CD4-positive, alpha-beta memory T cell (primary cell): ENCODE data around the gene MAP3K9. TPM values are rescaled to one million over a fixed set of nuclear protein-coding genes. Genes with fewer than 3 reads are reported as not detected.
"Not testable (repeated sequence)": the region's sequence is repeated elsewhere in the genome, so short reads cannot be mapped to it uniquely, and the experiment has no call there.

Experiments used
- CTCF ChIA-PET: fragments of 350-600 bp; sonication (Branson Sonifier 250); formaldehyde crosslinking; loops from one replicate; lab custom pipeline; 2021; ENCODE audit warnings: inconsistent platforms; ENCODE audit not compliant: partially characterized antibody; lab: Charles Lee
- POLR2A ChIA-PET: fragments of 350-600 bp; sonication (Branson Sonifier 250); formaldehyde crosslinking; loops from one replicate; lab custom pipeline; 2021; ENCODE audit not compliant: partially characterized antibody; lab: Charles Lee
- DNase-seq, 5 donors: peaks; one replicate each; pipeline versions ENCODE4 v3.0.0 to v3.0.0-alpha.2; 2020 to 2022; ENCODE audit warnings: mixed read lengths in 1 of 5
- H3K27ac ChIP-seq: one replicate; pipeline ENCODE4 v1.7.0; 2013; ENCODE audit warnings: low read depth, low read length
- H3K27me3 ChIP-seq: 2 replicates; pipeline ENCODE4 v1.7.0; 2013; ENCODE audit warnings: mild to moderate bottlenecking, low read length, moderate library complexity; ENCODE audit not compliant: insufficient read depth
- H3K36me3 ChIP-seq: 2 replicates; pipeline ENCODE4 v1.7.0; 2013; ENCODE audit warnings: mild to moderate bottlenecking, low read length, moderate library complexity; ENCODE audit not compliant: insufficient read depth
- H3K4me1 ChIP-seq: 2 replicates; pipeline ENCODE4 v1.7.0; 2013; ENCODE audit warnings: mild to moderate bottlenecking, low read length, moderate library complexity; ENCODE audit not compliant: insufficient read depth
- H3K4me3 ChIP-seq, 2 donors: one replicate each; pipeline ENCODE4 v1.7.0; 2013; ENCODE audit warnings: low read length in 2 of 2, mild to moderate bottlenecking in 1 of 2
- H3K9me3 ChIP-seq, 2 donors: one replicate each; pipeline ENCODE4 v1.7.0; 2013; ENCODE audit warnings: low read length in 2 of 2, control low read depth in 1 of 2; ENCODE audit not compliant: control insufficient read depth in 1 of 2
- H3K27ac Mint-ChIP-seq, 7 donors: one replicate each; pipeline ENCODE4 v1.8.0; 2020 to 2021; ENCODE audit warnings: mixed read lengths in 7 of 7, mild to moderate bottlenecking in 6 of 7, inconsistent platforms in 3 of 7, moderate library complexity in 3 of 7
- H3K27me3 Mint-ChIP-seq, 2 donors: one replicate each; pipeline ENCODE4 v1.8.0; 2020 to 2021; ENCODE audit warnings: mixed read lengths in 2 of 2
- H3K36me3 Mint-ChIP-seq, 2 donors: one replicate each; pipeline ENCODE4 v1.8.0; 2020 to 2021; ENCODE audit warnings: mixed read lengths in 2 of 2, inconsistent platforms in 1 of 2, mild to moderate bottlenecking in 1 of 2
- H3K4me1 Mint-ChIP-seq, 4 donors: one replicate each; pipeline ENCODE4 v1.8.0; 2020 to 2021; ENCODE audit warnings: mixed read lengths in 4 of 4, mild to moderate bottlenecking in 1 of 4
- H3K4me3 Mint-ChIP-seq, 8 donors: one replicate each; pipeline ENCODE4 v1.8.0; 2020 to 2021; ENCODE audit warnings: mixed read lengths in 8 of 8, mild to moderate bottlenecking in 7 of 8, moderate library complexity in 6 of 8, inconsistent platforms in 3 of 8
- H3K9me3 Mint-ChIP-seq, 8 donors: one replicate each; pipeline ENCODE4 v1.8.0; 2020 to 2021; ENCODE audit warnings: mixed read lengths in 8 of 8, mild to moderate bottlenecking in 5 of 8, inconsistent platforms in 3 of 8, moderate library complexity in 1 of 8
- intact Hi-C: fragments of 100-400 bp; cut with micrococcal nuclease; formaldehyde crosslinking; loops from one replicate; pipeline ENCODE4 v1.15.1; 2023
- polyA plus RNA-seq, 2 donors: library from polyadenylated mRNA; unstranded; fragments of 300-500 nt; fragmentation: Illumina TruSeq; gene quantifications; one replicate each; pipeline ENCODE4 v1.2.3, GENCODE V29; 2021
- total RNA-seq, 2 experiments: library from RNA; stranded (reverse); gene quantifications; one replicate each; pipeline ENCODE4 v1.2.3, GENCODE V29; 2021

Gene MAP3K9
- total RNA-seq (1 to 10 TPM; 5.8 to 6.4 TPM), polyA plus RNA-seq (1 to 10 TPM in 1 of 2 donors, under 1 TPM in 1; 0.47 to 1.3 TPM)

- no peaks in the 10 kb centered on the region for H3K9me3 ChIP-seq
- Mint-ChIP-seq H3K4me3 (peak within 1 kb of the TSS; percentile 82 to 94 (median 89)), H3K4me1 (peaks cover 8 to 22% (median 12%) of the 10 kb centered on the region in 4 donors), H3K36me3 (peaks cover 0 to 5% of the 10 kb centered on the region in 2 donors), H3K27ac (peak within 1 kb of the TSS; percentile 77 to 91 (median 83)), H3K27me3 (no peaks in the 10 kb centered on the region), H3K9me3 (no peaks in the 10 kb centered on the region)
- H3K4me3 ChIP-seq = peak within 1 kb of the TSS; percentile 57 to 75
- intact Hi-C loops = loop anchor here (1.0 to 10.0 kb wide), 4 partner anchors 8 to 515 kb away; partner anchors contain the start of genes MED6, SIPA1L1 and TTC9
- no peaks in the 10 kb centered on the region for H3K27me3 ChIP-seq
- DNase-seq = peak; percentile 79 to 91 (median 82)
- peak within 1 kb of the TSS; percentile 60 for H3K27ac ChIP-seq
- ChIA-PET CTCF (interaction anchor here (0.6 to 2.7 kb wide), 12 partner anchors 9 to 190 kb away, joined by 3 to 20 read pairs (median 3); partner anchors contain the start of genes PCNX1 and TTC9), POLR2A (interaction anchor here (0.7 to 3.1 kb wide), 26 partner anchors 9 to 1043 kb away, joined by 3 to 23 read pairs (median 4); partner anchors contain the start of genes COX16, PCNX1, SRSF5 and TTC9)
- peaks cover 17% of the 10 kb centered on the region for H3K4me1 ChIP-seq
- no peaks in the 10 kb centered on the region for H3K36me3 ChIP-seq
These were observed at the start of gene MAP3K9 for GRCh38 chr14:70809225-70810219. Gene MAP3K9, minus strand, starts transcription at chr14:70809513. Its CDS starts 342 bp downstream, at chr14:70809171.

GRCh38 chr14:70858641-70859040, 49.3 kb upstream of the MAP3K9 start:
- no peaks in the 10 kb centered on the region for H3K9me3 Mint-ChIP-seq
- CTCF ChIA-PET = no interaction called here
- POLR2A ChIA-PET = no interaction called here

GRCh38 chr14:70857496-70857890, 48.2 kb upstream of the MAP3K9 start:
- Histone ChIP-seq H3K27me3 (no peaks in the 10 kb centered on the region), H3K4me1 (no peaks in the 10 kb centered on the region), H3K36me3 (no peaks in the 10 kb centered on the region), H3K9me3 (no peaks in the 10 kb centered on the region), H3K27ac (no peak overlapping the region), H3K4me3 (no peak overlapping the region)
- no peaks in the 10 kb centered on the region for H3K36me3 Mint-ChIP-seq
- H3K4me1 Mint-ChIP-seq = peaks cover 4 to 6% (median 5%) of the 10 kb centered on the region in 4 donors
- POLR2A ChIA-PET = no interaction called here
- H3K27me3 Mint-ChIP-seq = no peaks in the 10 kb centered on the region
- H3K4me3 Mint-ChIP-seq = no peak overlapping the region
- CTCF ChIA-PET = interaction anchor here (0.9 kb wide), 1 partner anchor 47 kb away, joined by 3 read pairs; no protein-coding TSS in a partner anchor
- DNase-seq = no peak
- intact Hi-C loops = no loop called here
- no peaks in the 10 kb centered on the region for H3K9me3 Mint-ChIP-seq
- no peak overlapping the region for H3K27ac Mint-ChIP-seq

More at GRCh38 chr14:70858641-70859040, 49.3 kb upstream of the MAP3K9 start:
- Histone ChIP-seq H3K4me1 (no peaks in the 10 kb centered on the region), H3K27me3 (no peaks in the 10 kb centered on the region), H3K4me3 (no peak overlapping the region), H3K27ac (no peak overlapping the region), H3K36me3 (no peaks in the 10 kb centered on the region), H3K9me3 (no peaks in the 10 kb centered on the region)
- Mint-ChIP-seq H3K36me3 (no peaks in the 10 kb centered on the region), H3K4me3 (no peak overlapping the region), H3K4me1 (peaks cover 4 to 6% (median 5%) of the 10 kb centered on the region in 4 donors), H3K27me3 (no peaks in the 10 kb centered on the region), H3K27ac (no peak overlapping the region)
- DNase-seq = no peak
- intact Hi-C loops = no loop called here

- Histone ChIP-seq H3K27ac (no peak overlapping the region), H3K4me1 (no peaks in the 10 kb centered on the region), H3K4me3 (no peak overlapping the region), H3K36me3 (no peaks in the 10 kb centered on the region), H3K9me3 (no peaks in the 10 kb centered on the region), H3K27me3 (no peaks in the 10 kb centered on the region)
- H3K4me3 Mint-ChIP-seq = no peak overlapping the region
- peaks cover 0 to under 1% of the 10 kb centered on the region in 2 donors for H3K27me3 Mint-ChIP-seq
- CTCF ChIA-PET = interaction anchor here (0.9 kb wide), 1 partner anchor 48 kb away, joined by 3 read pairs; no protein-coding TSS in a partner anchor
- no peak overlapping the region for H3K27ac Mint-ChIP-seq
- no peaks in the 10 kb centered on the region for H3K36me3 Mint-ChIP-seq
- H3K4me1 Mint-ChIP-seq = peaks cover 4 to 6% (median 5%) of the 10 kb centered on the region in 4 donors
- POLR2A ChIA-PET = no interaction called here
- intact Hi-C loops = no loop called here
- H3K9me3 Mint-ChIP-seq = no peaks in the 10 kb centered on the region
- no peak for DNase-seq
These were observed 47.7 kb upstream of the MAP3K9 start for GRCh38 chr14:70856851-70857495.

GRCh38 chr14:70855486-70855885, 46.2 kb upstream of the MAP3K9 start:
- Histone ChIP-seq H3K27me3 (no peaks in the 10 kb centered on the region), H3K4me1 (no peaks in the 10 kb centered on the region), H3K27ac (no peak overlapping the region), H3K4me3 (no peak overlapping the region), H3K9me3 (no peaks in the 10 kb centered on the region), H3K36me3 (no peaks in the 10 kb centered on the region)
- POLR2A ChIA-PET = no interaction called here
- intact Hi-C loops = no loop called here
- no peak for DNase-seq
- Mint-ChIP-seq H3K27ac (no peak overlapping the region), H3K36me3 (no peaks in the 10 kb centered on the region), H3K9me3 (no peaks in the 10 kb centered on the region), H3K4me3 (no peak overlapping the region), H3K4me1 (peaks cover 4 to 6% (median 5%) of the 10 kb centered on the region in 4 donors), H3K27me3 (peaks cover 0 to 4% of the 10 kb centered on the region in 2 donors)
- CTCF ChIA-PET = no interaction called here

- H3K27ac Mint-ChIP-seq, H3K27ac ChIP-seq, DNase-seq, H3K36me3 Mint-ChIP-seq, H3K36me3 ChIP-seq, H3K4me3 ChIP-seq, H3K4me1 ChIP-seq, CTCF ChIA-PET, H3K9me3 Mint-ChIP-seq, POLR2A ChIA-PET, H3K27me3 ChIP-seq, H3K9me3 ChIP-seq, H3K4me3 Mint-ChIP-seq, H3K27me3 Mint-ChIP-seq, intact Hi-C loops: not testable (repeated sequence)
- H3K4me1 Mint-ChIP-seq = peaks cover 4 to 10% (median 6%) of the 10 kb centered on the region in 4 donors
These were observed 44.3 kb upstream of the MAP3K9 start for GRCh38 chr14:70853658-70854057.
